HepG2 (cell line): Measurements from ENCODE around the gene AP5Z1. TPM values are rescaled to one million over a fixed set of nuclear protein-coding genes. Genes with fewer than 3 reads are reported as not detected.

Experiments
- AFF4 ChIP-seq: sonication (generic); formaldehyde crosslinking; IDR thresholded peaks from 2 replicates; pipeline ENCODE4 v1.4.0; 2020; ENCODE audit warnings: missing genetic modification reagents
- BCL6 ChIP-seq: IDR thresholded peaks from 2 replicates; pipeline ENCODE4 v1.6.1; 2016; ENCODE audit warnings: missing genetic modification reagents, missing compliant biosample characterization
- CREB1 ChIP-seq, 2 experiments: fragments of 450-650 bp in 1 of 2; IDR thresholded peaks; 2 replicates each; pipeline ENCODE4 v1.6.1; 2016 to 2017; ENCODE audit warnings: control low read depth in 1 of 2, mild to moderate bottlenecking in 1 of 2, missing compliant biosample characterization in 1 of 2, missing genetic modification characterization in 1 of 2
- E2F2 ChIP-seq: sonication (generic); formaldehyde crosslinking; IDR thresholded peaks from 2 replicates; pipeline ENCODE4 v1.4.0; 2020; ENCODE audit warnings: missing genetic modification reagents, borderline replicate concordance
- ELF4 ChIP-seq: sonication (generic); formaldehyde crosslinking; IDR thresholded peaks from 2 replicates; pipeline ENCODE4 v1.5.0; 2020; ENCODE audit warnings: missing genetic modification reagents, mild to moderate bottlenecking, moderate library complexity, borderline replicate concordance
- FIP1L1 ChIP-seq: fragments of 200-400 bp; formaldehyde crosslinking; IDR thresholded peaks from 2 replicates; pipeline ENCODE4 v1.6.1; 2018; ENCODE audit warnings: low read depth, mild to moderate bottlenecking, low read length, moderate library complexity, borderline replicate concordance; ENCODE audit not compliant: insufficient read depth
- FOXK1 ChIP-seq: sonication (generic); formaldehyde crosslinking; IDR thresholded peaks from 2 replicates; pipeline ENCODE4 v1.4.0; 2020; ENCODE audit warnings: low read depth, missing genetic modification reagents, borderline replicate concordance
- HNF4A ChIP-seq: sonication (generic); formaldehyde crosslinking; IDR thresholded peaks from 2 replicates; pipeline ENCODE4 v1.4.0; 2020; ENCODE audit warnings: missing genetic modification reagents
- RELA ChIP-seq: sonication (generic); formaldehyde crosslinking; IDR thresholded peaks from 2 replicates; pipeline ENCODE4 v1.4.0; 2020; ENCODE audit warnings: missing genetic modification reagents
- SMC3 ChIP-seq: IDR thresholded peaks from 2 replicates; pipeline ENCODE4 v1.6.1; 2011; ENCODE audit warnings: low read length, improper control_type of control experiment
- ZNF101 ChIP-seq: sonication (generic); formaldehyde crosslinking; IDR thresholded peaks from 2 replicates; pipeline ENCODE4 v1.4.0; 2020; ENCODE audit warnings: mild to moderate bottlenecking, low read depth, missing genetic modification reagents, borderline replicate concordance
- ZNF230 ChIP-seq: sonication (generic); formaldehyde crosslinking; IDR thresholded peaks from 2 replicates; pipeline ENCODE4 v1.4.0; 2020; ENCODE audit warnings: mild to moderate bottlenecking, missing genetic modification reagents
- ZNF276 ChIP-seq: sonication (generic); formaldehyde crosslinking; IDR thresholded peaks from 2 replicates; pipeline ENCODE4 v1.4.0; 2020; ENCODE audit warnings: mild to moderate bottlenecking, low read depth, missing genetic modification reagents
- ZNF282 ChIP-seq: fragments of 450-650 bp; IDR thresholded peaks from 2 replicates; pipeline ENCODE4 v1.6.1; 2018; ENCODE audit not compliant: partially characterized antibody
- ZNF337 ChIP-seq: sonication (generic); formaldehyde crosslinking; IDR thresholded peaks from 2 replicates; pipeline ENCODE4 v1.5.1; 2020; ENCODE audit warnings: missing genetic modification reagents, low read depth, mild to moderate bottlenecking, borderline replicate concordance
- polyA plus RNA-seq, 8 experiments: library from polyadenylated mRNA; depleted of rRNA in 3 of 8; stranded (reverse) in 7 of 8; unstranded in 1 of 8; fragments of >200 nt; fragmentation: Illumina TruSeq in 4 of 8; extraction: Trizol in 4 of 8; gene quantifications; 2 replicates each; pipeline versions ENCODE4 v1.2.1 to v1.2.3, GENCODE V29; 2011 to 2016; ENCODE audit warnings: low read depth in 4 of 8, missing spikeins in 1 of 8, mixed read lengths in 1 of 8; ENCODE audit not compliant: insufficient read depth in 1 of 8
- total RNA-seq, 5 experiments: library from RNA; depleted of rRNA; stranded (reverse); fragments of >200 nt; fragmentation: Illumina TruSeq; extraction: Trizol; gene quantifications; 2 replicates each; pipeline ENCODE4 v1.2.3, GENCODE V29; 2016; ENCODE audit warnings: low read depth in 1 of 5
- TF ChIP-seq, protein P1 (sequence below): sonication (generic); formaldehyde crosslinking; IDR thresholded peaks from 2 replicates; pipeline ENCODE4 v1.4.0; 2020; ENCODE audit warnings: low read depth, mild to moderate bottlenecking, missing genetic modification reagents
- TF ChIP-seq, protein P2 (sequence below): IDR thresholded peaks from 2 replicates; pipeline ENCODE4 v1.6.1; 2016; ENCODE audit warnings: missing compliant biosample characterization, missing genetic modification reagents, borderline replicate concordance

Gene AP5Z1
- total and polyA plus RNA-seq, 2 of the 13 experiments (the other 11 are each of a cell fraction or from before 2014, with no cell fraction given): 9.3 to 15.1 TPM

- TF ChIP-seq AFF4 (CRISPR knock-in tag) (no peak), CREB1 (IDR thresholded peaks at IDR 0.05) (no peak), CREB1 (CRISPR knock-in tag; IDR thresholded peaks at IDR 0.05) (no peak), ZNF282 (no peak), BCL6 (CRISPR knock-in tag) (peak; percentile 87), ZNF276 (CRISPR knock-in tag) (no peak), ZNF101 (CRISPR knock-in tag) (no peak), ZNF337 (CRISPR knock-in tag) (no peak), E2F2 (no peak), FOXK1 (CRISPR knock-in tag) (no peak), SMC3 (peak; percentile 63; the same call in 1 of the 2 replicates), ZNF230 (CRISPR knock-in tag) (no peak), ELF4 (no peak), FIP1L1 (no peak), HNF4A (CRISPR knock-in tag) (no peak), RELA (CRISPR knock-in tag) (0 out of 2 replicates have a peak, but pooled peaks have one; percentile 40)
- TF ChIP-seq, protein P1, sequence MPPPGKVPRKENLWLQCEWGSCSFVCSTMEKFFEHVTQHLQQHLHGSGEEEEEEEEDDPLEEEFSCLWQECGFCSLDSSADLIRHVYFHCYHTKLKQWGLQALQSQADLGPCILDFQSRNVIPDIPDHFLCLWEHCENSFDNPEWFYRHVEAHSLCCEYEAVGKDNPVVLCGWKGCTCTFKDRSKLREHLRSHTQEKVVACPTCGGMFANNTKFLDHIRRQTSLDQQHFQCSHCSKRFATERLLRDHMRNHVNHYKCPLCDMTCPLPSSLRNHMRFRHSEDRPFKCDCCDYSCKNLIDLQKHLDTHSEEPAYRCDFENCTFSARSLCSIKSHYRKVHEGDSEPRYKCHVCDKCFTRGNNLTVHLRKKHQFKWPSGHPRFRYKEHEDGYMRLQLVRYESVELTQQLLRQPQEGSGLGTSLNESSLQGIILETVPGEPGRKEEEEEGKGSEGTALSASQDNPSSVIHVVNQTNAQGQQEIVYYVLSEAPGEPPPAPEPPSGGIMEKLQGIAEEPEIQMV: no peak
- TF ChIP-seq, protein P2, sequence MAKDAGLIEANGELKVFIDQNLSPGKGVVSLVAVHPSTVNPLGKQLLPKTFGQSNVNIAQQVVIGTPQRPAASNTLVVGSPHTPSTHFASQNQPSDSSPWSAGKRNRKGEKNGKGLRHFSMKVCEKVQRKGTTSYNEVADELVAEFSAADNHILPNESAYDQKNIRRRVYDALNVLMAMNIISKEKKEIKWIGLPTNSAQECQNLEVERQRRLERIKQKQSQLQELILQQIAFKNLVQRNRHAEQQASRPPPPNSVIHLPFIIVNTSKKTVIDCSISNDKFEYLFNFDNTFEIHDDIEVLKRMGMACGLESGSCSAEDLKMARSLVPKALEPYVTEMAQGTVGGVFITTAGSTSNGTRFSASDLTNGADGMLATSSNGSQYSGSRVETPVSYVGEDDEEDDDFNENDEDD (CRISPR knock-in tag): no peak
Observed at GRCh38 chr7:4753598-4754432, 21.6 kb upstream of the AP5Z1 start (continued).
